Testis (tissue), 2 donors: ENCODE data around the gene TYROBP.

Source experiments
- POLR2A ChIP-seq: fragments of 450-650 bp; IDR thresholded peaks from one replicate; pipeline ENCODE4 v1.6.1; 2017; ENCODE audit warnings: antibody characterized with exemption, mild to moderate bottlenecking, moderate library complexity
- TF ChIP-seq, protein P1 (sequence below), 3 experiments: fragments of 450-650 bp in 2 of 3; fragments of 200-600 bp in 1 of 3; sonication (generic) in 1 of 3; IDR thresholded peaks; one replicate each; pipeline ENCODE4 v1.5.1; 2016 to 2019; ENCODE audit warnings: antibody characterized with exemption in 3 of 3, mild to moderate bottlenecking in 2 of 3, moderate library complexity in 1 of 3

DNA sequence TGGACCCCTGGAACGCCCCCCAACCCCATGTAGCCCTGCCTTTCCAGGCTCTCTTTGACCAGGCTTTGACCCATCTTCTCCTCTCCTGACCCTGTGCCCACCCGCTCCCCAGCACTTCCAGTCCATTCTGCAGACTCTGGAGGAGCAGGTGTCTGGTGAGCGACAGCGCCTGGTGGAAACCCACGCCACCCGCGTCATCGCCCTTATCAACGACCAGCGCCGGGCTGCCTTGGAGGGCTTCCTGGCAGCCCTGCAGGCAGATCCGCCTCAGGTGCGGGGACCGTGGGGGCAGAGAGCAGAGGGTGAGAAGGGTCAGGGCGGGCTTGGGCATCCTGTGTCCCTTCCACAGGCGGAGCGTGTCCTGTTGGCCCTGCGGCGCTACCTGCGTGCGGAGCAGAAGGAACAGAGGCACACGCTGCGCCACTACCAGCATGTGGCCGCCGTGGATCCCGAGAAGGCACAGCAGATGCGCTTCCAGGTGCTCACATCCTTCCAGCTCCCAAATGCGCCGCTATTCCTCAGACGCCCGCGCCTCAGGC lies 33.6 kb downstream of the TYROBP start:
- TF ChIP-seq, protein P1, sequence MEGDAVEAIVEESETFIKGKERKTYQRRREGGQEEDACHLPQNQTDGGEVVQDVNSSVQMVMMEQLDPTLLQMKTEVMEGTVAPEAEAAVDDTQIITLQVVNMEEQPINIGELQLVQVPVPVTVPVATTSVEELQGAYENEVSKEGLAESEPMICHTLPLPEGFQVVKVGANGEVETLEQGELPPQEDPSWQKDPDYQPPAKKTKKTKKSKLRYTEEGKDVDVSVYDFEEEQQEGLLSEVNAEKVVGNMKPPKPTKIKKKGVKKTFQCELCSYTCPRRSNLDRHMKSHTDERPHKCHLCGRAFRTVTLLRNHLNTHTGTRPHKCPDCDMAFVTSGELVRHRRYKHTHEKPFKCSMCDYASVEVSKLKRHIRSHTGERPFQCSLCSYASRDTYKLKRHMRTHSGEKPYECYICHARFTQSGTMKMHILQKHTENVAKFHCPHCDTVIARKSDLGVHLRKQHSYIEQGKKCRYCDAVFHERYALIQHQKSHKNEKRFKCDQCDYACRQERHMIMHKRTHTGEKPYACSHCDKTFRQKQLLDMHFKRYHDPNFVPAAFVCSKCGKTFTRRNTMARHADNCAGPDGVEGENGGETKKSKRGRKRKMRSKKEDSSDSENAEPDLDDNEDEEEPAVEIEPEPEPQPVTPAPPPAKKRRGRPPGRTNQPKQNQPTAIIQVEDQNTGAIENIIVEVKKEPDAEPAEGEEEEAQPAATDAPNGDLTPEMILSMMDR (IDR thresholded peaks at IDR 0.05): no peak
- TF ChIP-seq POLR2A: no peak
